Thyroid gland (tissue), 4 donors: ENCODE data around the gene TRIM13.

ENCODE experiments used
- CTCF ChIP-seq, 6 experiments: fragments of 200-600 bp in 3 of 6; fragments of 450-650 bp in 3 of 6; sonication (generic) in 3 of 6; IDR thresholded peaks; one replicate each; pipeline ENCODE4 v1.5.1; 2016 to 2019; ENCODE audit warnings: antibody characterized with exemption in 6 of 6, mild to moderate bottlenecking in 2 of 6, inconsistent platforms in 1 of 6, moderate library complexity in 1 of 6
- POLR2A ChIP-seq, 2 donors: fragments of 450-650 bp; IDR thresholded peaks; one replicate each; pipeline ENCODE4 v1.6.1; 2017; ENCODE audit warnings: antibody characterized with exemption in 2 of 2, mild to moderate bottlenecking in 2 of 2, moderate library complexity in 1 of 2

- TF ChIP-seq CTCF (IDR thresholded peaks at IDR 0.05), result no peak
- no peak for TF ChIP-seq POLR2A (IDR thresholded peaks at IDR 0.05)
Observed at GRCh38 chr13:49972709-49973108, 24.1 kb upstream of the TRIM13 start.
